ENCODE measurements around the gene ST7.
"Not testable (repeated sequence)": the region's sequence is repeated elsewhere in the genome, so short reads cannot be mapped to it uniquely, and the experiment has no call there.

Gene ST7

GRCh38 chr7:117011419-117012260 lies 58.3 kb downstream of the ST7 start:
- DNase-seq = no peak

DNA sequence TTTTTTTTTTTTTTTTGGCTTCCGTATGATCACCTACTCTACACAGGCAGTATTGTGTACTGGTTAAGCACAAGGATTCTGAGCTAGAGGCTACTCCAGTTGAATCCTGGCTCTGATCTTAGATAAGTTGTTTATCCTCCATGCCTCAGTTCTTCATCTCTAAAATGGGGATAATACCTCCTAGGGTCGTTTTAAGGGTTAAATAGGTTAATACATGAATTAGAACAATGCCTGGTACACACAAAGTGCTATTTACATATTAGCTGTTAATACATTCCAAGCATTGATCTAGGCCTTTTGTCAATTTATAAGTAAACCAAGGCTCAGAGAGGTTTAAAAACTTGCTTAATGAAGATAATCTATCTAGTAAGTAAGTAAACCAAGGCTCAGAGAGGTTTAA lies 59.0 kb downstream of the ST7 start:
- no peak for DNase-seq

DNA sequence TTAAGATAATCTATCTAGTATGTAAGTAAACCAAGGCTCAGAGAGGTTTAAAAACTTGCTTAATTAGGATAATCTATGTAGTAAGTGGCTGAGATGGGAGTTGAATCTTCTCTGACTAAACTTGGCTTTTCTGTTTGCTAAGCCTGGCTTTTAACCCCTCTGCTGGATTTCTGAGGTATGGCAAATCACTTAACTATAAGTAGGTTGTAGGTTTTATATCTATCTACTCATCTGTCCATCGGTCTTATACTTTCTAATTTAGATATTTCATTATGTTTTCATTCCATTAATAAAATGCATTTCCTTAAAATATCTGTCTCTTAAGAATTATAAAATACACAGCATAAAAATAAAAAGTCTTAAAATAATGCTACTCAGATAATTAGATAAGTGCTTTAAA lies 59.4 kb downstream of the ST7 start:
- DNase-seq = no peak

GRCh38 chr7:117014099-117014656 lies 60.9 kb downstream of the ST7 start:
- DNase-seq = no peak

- DNase-seq = peak in 1 of 2 experiments; percentile 35
These were observed 61.4 kb downstream of the ST7 start for GRCh38 chr7:117014673-117015133.

- DNase-seq = no peak
These were observed 62.2 kb downstream of the ST7 start for GRCh38 chr7:117015258-117016184.

GRCh38 chr7:117017017-117017451 lies 63.7 kb downstream of the ST7 start:
- DNase-seq = no peak

DNA sequence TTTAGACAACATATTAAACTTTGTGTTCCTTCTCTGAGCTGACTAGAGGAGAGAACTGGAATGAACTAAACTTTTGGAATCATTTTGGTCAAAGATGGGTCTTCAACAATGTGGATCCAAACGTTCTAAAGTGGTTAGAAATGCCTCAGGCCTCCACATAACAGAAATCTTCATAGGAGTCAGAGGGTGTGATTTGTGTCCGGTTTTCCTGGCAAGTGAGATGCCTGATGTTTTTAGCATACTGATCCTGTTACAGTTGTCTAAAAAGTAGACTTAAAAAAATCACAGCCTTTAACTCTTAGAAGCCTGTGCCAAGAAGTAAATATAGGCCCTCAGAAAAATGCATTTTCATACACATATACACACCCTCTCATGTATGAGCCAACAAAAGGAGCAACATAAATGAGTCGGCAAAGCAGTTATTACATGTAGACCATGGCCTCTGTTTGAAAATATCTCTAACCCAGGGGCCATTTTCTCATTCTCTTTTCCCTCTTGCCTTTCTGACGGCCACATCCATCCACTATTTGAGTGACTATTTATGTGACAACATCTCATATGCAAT lies 64.5 kb downstream of the ST7 start:
- no peak for DNase-seq

DNA sequence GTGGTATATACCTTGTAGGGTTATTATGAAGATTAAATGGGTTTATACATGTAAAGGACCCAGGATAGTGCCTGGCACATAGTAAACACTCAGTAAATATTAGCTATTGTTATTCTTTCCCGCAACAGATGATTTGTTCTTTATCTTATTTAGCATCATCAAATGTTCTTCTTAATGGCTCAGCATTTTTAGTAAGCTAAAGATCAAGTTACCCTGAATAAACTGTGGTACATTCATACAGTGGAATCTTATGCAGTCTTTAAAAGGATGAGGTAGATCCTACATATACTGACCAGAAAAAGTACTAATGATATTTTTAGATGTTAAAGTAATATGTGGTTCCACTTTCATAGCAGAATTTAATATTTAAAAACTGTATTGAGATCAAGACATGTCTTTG lies 65.4 kb downstream of the ST7 start:
- DNase-seq = no peak

- DNase-seq = no peak
These were observed 66.0 kb downstream of the ST7 start for GRCh38 chr7:117019287-117019686.

- DNase-seq = no peak
These were observed 66.7 kb downstream of the ST7 start for GRCh38 chr7:117019786-117020590.

GRCh38 chr7:117020591-117020973 lies 67.3 kb downstream of the ST7 start:
- DNase-seq = no peak

DNA sequence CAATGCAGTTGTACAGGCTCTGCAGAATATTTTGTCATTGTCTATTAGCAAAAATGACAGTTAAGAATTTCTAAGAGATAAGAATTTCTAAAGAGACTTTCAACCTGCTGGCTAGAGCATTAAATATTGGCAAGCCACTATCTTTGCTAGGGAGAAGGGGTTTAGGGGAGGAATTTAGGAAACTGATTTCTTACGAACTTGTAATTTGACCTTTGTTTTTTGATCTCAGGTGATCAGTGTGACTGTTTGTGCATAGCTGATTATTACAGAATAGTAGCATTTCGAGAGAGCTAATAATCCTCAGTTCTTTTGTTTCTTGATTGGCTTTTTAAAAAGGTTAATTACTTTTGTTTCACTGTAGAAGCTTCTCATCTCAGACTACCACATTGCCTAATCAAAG lies 68.1 kb downstream of the ST7 start:
- DNase-seq = no peak

DNA sequence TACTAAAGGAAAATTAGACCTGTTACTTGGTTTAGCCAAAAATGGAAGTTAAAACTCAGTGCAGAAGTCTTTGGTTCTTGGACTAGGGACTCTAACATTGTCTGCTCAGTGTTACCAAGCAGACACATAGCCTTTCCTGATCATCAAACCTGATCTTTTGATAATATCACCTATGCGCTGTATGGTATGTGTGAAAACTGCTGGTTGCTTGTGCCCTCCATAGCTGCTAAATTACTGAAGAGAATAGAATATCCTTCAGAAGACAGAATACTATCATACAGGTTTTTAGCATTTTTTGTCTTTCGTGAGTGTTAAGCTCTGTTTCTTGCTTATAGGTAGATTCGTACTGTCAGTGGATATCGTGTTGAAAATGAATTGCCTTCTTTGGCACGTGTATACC lies 68.7 kb downstream of the ST7 start:
- DNase-seq = no peak

DNA sequence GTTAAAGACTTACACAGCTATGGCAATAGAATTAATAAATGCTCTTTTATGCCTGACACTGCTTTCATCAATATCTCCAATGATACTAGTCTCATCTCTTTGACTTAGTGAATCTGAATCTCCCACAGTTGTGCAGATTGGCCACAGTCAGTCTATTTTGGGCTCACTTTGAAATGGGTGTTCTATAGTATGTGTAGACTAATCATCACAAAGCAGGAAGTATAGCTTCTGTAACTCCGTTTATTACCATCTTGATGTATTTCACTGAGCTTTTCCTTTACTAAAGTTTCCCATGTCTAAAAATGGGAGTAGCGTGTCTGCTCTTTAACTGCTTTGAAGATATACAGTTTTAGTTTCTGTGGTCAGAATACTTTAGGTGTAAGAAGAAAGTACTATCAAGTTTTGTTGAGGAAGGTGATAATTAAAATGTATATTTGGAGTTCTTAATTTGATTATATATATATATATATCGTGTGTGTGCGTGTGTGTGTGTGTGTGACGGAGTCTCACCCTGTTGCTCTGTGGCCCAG lies 70.1 kb downstream of the ST7 start:
- DNase-seq = no peak

GRCh38 chr7:117024811-117025210 lies 71.5 kb downstream of the ST7 start:
- DNase-seq = no peak

DNA sequence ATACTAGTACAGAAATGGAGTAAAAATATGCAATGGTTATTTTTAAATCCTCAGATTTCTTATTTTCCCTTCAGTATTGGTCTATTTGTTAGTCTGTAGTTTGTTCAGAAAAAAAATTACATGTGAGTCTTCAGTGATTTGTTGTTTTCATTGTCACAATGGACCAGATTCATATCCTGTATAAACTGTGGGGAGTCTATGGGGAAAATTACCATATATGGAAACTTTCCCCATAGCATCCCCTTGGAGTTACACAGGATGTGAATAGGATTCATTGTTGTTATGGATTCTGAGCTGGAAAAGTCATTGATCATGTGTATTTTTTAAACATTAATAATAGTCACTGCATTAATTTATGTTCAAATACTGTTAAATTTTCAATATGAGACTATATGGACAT lies 72.6 kb downstream of the ST7 start:
- DNase-seq = no peak

GRCh38 chr7:117030346-117030745 lies 77.0 kb downstream of the ST7 start:
- DNase-seq = not testable (repeated sequence)

DNA sequence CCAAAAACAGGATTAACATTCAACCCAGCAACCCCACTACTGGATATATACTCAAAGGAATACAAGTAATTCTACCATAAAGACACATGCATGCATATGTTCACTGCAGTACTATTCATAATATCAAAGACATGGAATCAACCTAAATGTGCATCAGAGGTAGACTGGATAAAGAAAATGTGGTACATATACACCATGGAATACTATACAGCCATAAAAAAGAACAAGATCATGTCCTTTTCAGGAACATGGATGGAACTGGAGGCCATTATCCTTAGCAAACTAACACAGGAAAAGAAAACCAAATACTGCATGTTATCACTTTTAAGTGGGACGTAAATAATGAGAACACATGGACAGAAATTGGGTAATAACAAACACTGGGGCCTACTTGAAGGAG lies 77.5 kb downstream of the ST7 start:
- DNase-seq = not testable (repeated sequence)

DNA sequence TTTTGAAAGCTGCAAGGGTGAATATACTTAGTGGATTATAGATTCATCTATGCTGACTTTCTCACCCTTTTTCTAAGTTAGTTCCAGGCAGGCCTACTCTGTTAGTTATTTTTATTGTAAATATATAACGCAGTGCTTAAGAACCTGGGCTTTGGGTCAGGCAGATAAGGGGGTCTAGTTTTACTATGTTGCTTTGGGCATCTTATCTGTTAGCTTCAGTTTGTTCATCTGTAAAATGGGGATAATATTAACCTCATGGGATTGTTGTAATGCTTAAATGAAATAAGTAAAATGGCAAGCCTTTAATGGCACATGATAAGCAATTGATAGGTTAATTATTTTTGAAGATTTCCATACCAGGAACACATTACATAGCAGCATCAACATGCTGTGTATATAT lies 79.5 kb downstream of the ST7 start:
- DNase-seq = no peak

DNA sequence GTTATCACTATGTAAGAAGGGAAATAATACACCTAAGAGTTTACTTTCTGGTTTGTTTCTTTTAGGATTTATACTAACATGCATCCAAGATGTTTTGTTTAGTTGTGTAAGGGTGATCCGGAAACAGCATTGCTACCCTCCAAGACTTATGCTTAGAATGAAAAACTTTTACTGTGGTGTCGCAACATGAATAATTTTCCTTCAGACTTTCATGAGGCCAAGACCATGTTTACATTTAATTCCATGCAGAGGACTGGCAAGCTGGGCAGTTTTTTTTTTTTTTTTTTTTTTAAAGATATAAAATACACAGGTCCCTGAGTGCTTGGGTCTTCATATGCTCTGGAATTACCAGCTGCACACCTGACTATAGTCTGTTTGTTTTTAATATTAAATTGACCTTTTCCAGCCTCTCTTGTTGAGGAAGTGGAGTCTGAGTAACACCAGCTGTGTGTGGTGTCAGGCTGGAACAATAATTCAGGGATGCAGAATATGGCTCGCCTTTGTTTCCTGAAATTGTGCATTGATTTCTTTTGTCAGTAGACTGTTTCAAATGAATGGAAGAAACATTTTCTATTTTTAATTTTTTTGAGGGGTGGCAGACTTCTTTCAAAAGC lies 81.7 kb downstream of the ST7 start:
- no peak for DNase-seq

DNA sequence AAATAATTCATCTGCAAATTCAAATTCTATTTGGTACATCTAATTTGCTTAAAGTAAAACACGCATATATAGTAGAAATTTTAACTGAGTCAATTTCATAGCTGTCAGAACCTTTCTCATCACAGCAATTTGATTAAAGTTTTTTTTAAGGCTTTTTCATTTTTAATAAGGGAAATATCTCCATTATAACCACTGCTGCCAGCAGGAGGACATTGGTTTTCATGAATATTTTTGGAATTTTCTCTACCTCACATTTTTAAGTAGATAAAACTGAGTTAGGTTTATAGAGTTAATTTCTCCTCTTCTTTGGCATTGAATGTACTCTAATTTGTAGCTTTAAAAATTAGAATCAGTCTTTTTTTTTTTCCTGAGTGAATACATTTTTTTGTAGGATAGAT lies 82.2 kb downstream of the ST7 start:
- no peak for DNase-seq
